ENCODE data around the gene SLC1A1. TPM values are rescaled to one million over a fixed set of nuclear protein-coding genes. Genes with fewer than 3 reads are reported as not detected.
A peak's percentile ranks its signal among the peaks of the same experiment; 100 is the strongest.
"Not testable (repeated sequence)": the region's sequence is repeated elsewhere in the genome, so short reads cannot be mapped to it uniquely, and the experiment has no call there.

Gene SLC1A1
- total RNA-seq, 1 donor from 2014 or later: 32.1 TPM

- DNase-seq (ENCODE audit: low read depth): peak; percentile 22
- TF ChIP-seq CTCF (conservative IDR thresholded peaks at IDR 0.05; ENCODE audit: low read depth, low read length): peak; percentile 66
- H3K4me3 ChIP-seq (ENCODE audit: low read depth, low read length): no peak overlapping the region
Observed at GRCh38 chr9:4604678-4605095, 114.4 kb downstream of the SLC1A1 start.

GRCh38 chr9:4606033-4606432 lies 115.8 kb downstream of the SLC1A1 start:
- not testable (repeated sequence) for DNase-seq (ENCODE audit: low read depth); H3K4me3 ChIP-seq (ENCODE audit: low read depth, low read length)

GRCh38 chr9:4614627-4615026 lies 124.4 kb downstream of the SLC1A1 start:
- no peak for TF ChIP-seq CTCF (conservative IDR thresholded peaks at IDR 0.05; ENCODE audit: low read depth, low read length)
- no peak overlapping the region for H3K4me3 ChIP-seq (ENCODE audit: low read depth, low read length)
- no peak for DNase-seq (ENCODE audit: low read depth)

DNA sequence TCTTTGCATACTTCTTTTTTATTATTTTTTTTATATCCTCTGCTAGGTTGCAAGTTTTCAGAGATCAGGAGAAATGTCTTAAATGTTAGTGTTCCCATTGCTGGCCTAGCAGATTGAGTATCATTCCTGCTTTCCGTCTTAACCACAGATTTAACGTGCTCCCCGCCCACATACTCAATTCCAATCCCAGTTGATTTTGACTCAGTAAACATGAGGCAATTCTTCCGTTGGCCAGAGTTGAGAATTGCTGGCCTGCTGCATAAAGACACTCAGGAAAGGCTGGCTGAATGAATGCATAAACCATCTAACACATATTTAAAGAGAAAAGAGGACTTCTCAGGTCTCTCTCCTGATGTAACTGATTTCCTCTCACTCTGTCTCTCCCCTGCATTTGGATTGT lies 125.0 kb downstream of the SLC1A1 start:
- no peak overlapping the region for H3K4me3 ChIP-seq (ENCODE audit: low read depth, low read length)
- DNase-seq (ENCODE audit: low read depth): no peak
- no peak for TF ChIP-seq CTCF (conservative IDR thresholded peaks at IDR 0.05; ENCODE audit: low read depth, low read length)

- no peak for TF ChIP-seq CTCF (conservative IDR thresholded peaks at IDR 0.05; ENCODE audit: low read depth, low read length)
- no peak overlapping the region for H3K4me3 ChIP-seq (ENCODE audit: low read depth, low read length)
- no peak for DNase-seq (ENCODE audit: low read depth)
Observed at GRCh38 chr9:4615778-4616177, 125.5 kb downstream of the SLC1A1 start.

DNA sequence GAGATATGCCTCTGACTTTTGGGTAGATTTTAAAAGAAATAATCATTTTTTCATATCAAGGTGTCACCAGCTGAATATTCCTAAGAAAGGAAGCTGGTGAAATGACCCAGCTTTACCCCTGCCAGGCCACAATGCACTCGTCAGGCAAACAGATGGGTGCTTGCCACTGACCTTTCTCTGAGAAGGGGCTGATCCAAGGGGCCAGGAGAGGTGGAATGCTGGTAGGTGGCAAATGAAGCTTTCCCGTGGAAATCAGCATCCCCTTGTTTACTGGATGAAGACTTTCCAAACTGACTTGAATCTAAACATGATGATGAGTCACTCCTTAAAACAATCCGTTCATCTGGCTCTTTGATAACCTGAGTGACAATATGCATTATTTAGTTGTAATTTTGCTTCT lies 127.5 kb downstream of the SLC1A1 start:
- TF ChIP-seq CTCF (conservative IDR thresholded peaks at IDR 0.05; ENCODE audit: low read depth, low read length): no peak
- DNase-seq (ENCODE audit: low read depth): no peak
- H3K4me3 ChIP-seq (ENCODE audit: low read depth, low read length): no peak overlapping the region

- TF ChIP-seq CTCF (conservative IDR thresholded peaks at IDR 0.05; ENCODE audit: low read depth, low read length): no peak
- DNase-seq (ENCODE audit: low read depth): no peak
- H3K4me3 ChIP-seq (ENCODE audit: low read depth, low read length): no peak overlapping the region
Observed at GRCh38 chr9:4618700-4619099, 128.4 kb downstream of the SLC1A1 start.

Data from epithelial cell of proximal tubule (primary cell).